MM.1S (cell line): ENCODE data around the gene CUEDC2.
A peak's percentile ranks its signal among the peaks of the same experiment; 100 is the strongest.

Experiments used
- DNase-seq: peaks from one replicate; pipeline ENCODE4 v3.0.0-alpha.2; 2015
- H2AFZ ChIP-seq: fragments of 300-600 bp; sonication (generic); 2 replicates; pipeline ENCODE4 v1.6.0; 2016; ENCODE audit warnings: antibody characterized with exemption, low read length
- H3F3A ChIP-seq: fragments of 300-600 bp; sonication (generic); 2 replicates; pipeline ENCODE4 v1.6.1; 2016; ENCODE audit warnings: mild to moderate bottlenecking, antibody characterized with exemption, low read length, moderate library complexity, mixed read lengths; ENCODE audit not compliant: insufficient read depth
- H3K27ac ChIP-seq: fragments of 300-600 bp; sonication (generic); 2 replicates; pipeline ENCODE4 v1.5.1; 2016; ENCODE audit warnings: mild to moderate bottlenecking, low read length
- H3K27me3 ChIP-seq: fragments of 300-600 bp; sonication (generic); replicated peaks from 2 replicates; pipeline ENCODE4 v1.6.0; 2016; ENCODE audit warnings: low read length; ENCODE audit not compliant: insufficient read depth
- H3K36me3 ChIP-seq: fragments of 300-600 bp; sonication (generic); replicated peaks from 2 replicates; pipeline ENCODE4 v1.6.1; 2016; ENCODE audit warnings: mild to moderate bottlenecking, low read length, mixed read lengths; ENCODE audit not compliant: insufficient read depth
- H3K4me1 ChIP-seq: fragments of 300-600 bp; sonication (generic); 2 replicates; pipeline ENCODE4 v1.6.1; 2016; ENCODE audit warnings: low read length, mixed read lengths
- H3K4me2 ChIP-seq: fragments of 300-600 bp; sonication (generic); 2 replicates; pipeline ENCODE4 v1.6.0; 2016; ENCODE audit warnings: low read depth, low read length
- H3K4me3 ChIP-seq: fragments of 300-600 bp; sonication (generic); 2 replicates; pipeline ENCODE4 v1.5.1; 2016; ENCODE audit warnings: low read length, mixed read lengths
- H3K79me2 ChIP-seq: fragments of 300-600 bp; sonication (generic); 2 replicates; pipeline ENCODE4 v1.6.1; 2016; ENCODE audit warnings: mixed run types, low read length, mixed read lengths
- H3K9ac ChIP-seq: fragments of 300-600 bp; sonication (generic); 2 replicates; pipeline ENCODE4 v1.6.1; 2016; ENCODE audit warnings: low read length, mixed read lengths
- H3K9me2 ChIP-seq: fragments of 300-600 bp; sonication (generic); replicated peaks from 2 replicates; pipeline ENCODE4 v1.6.1; 2016; ENCODE audit warnings: mild to moderate bottlenecking, low read length, mixed read lengths; ENCODE audit not compliant: insufficient read depth
- H3K9me3 ChIP-seq: fragments of 300-600 bp; sonication (generic); replicated peaks from 2 replicates; pipeline ENCODE4 v1.6.1; 2016; ENCODE audit warnings: mild to moderate bottlenecking, low read length, mixed read lengths; ENCODE audit not compliant: insufficient read depth
- H4K20me1 ChIP-seq: fragments of 300-600 bp; sonication (generic); 2 replicates; pipeline ENCODE4 v1.6.1; 2016; ENCODE audit warnings: mild to moderate bottlenecking, low read length, moderate library complexity, mixed read lengths; ENCODE audit not compliant: insufficient read depth
- EZH2 ChIP-seq: fragments of 300-600 bp; sonication (generic); optimal IDR thresholded peaks from 2 replicates; pipeline ENCODE3; 2017; ENCODE audit warnings: low read depth, mild to moderate bottlenecking, antibody characterized with exemption, low read length, mixed read lengths
- EZH2phosphoT487 ChIP-seq: fragments of 300-600 bp; sonication (generic); IDR thresholded peaks from 2 replicates; pipeline ENCODE4 v1.6.1; 2018; ENCODE audit warnings: antibody characterized with exemption, low read length
- TF ChIP-seq, protein P1 (sequence below): fragments of 300-600 bp; sonication (generic); IDR thresholded peaks from 2 replicates; pipeline ENCODE4 v1.5.1; 2016; ENCODE audit warnings: antibody characterized with exemption, low read length, mixed read lengths

Gene CUEDC2

DNA sequence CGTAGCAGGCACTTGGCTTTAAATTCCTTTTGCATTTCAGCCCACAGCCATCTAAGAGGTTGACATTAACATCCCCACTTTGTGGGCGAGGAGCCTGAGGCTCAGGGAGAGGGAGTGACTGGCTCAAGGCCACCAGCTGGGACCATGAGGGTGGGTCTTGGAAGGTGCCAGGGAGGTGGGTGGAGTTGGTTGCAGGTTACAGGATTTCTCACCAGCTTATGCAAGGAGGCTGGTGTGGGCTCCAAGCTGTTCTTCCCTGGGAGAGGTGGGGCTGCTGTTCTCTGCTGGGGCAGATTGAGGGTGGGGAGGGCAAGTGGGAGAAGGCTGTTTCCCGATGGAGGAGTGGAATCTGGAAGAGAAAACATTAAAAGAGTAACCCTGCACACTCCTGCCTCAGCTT is 33.1 kb upstream of the CUEDC2 start:
- Histone ChIP-seq H4K20me1 (no peaks in the 10 kb centered on the region), H3K36me3 (no peaks in the 10 kb centered on the region), H3K4me2 (no peak overlapping the region), H3K9me2 (no peaks in the 10 kb centered on the region), H3K4me1 (peaks cover 11% of the 10 kb centered on the region), H3F3A (no peaks in the 10 kb centered on the region), H3K4me3 (no peak overlapping the region), H3K27ac (no peak overlapping the region), H2AFZ (no peak overlapping the region), H3K9me3 (no peaks in the 10 kb centered on the region), H3K9ac (no peak overlapping the region), H3K79me2 (no peaks in the 10 kb centered on the region), H3K27me3 (no peaks in the 10 kb centered on the region)
- no peak for TF ChIP-seq EZH2
- no peak for TF ChIP-seq EZH2phosphoT487
- TF ChIP-seq, protein P1, sequence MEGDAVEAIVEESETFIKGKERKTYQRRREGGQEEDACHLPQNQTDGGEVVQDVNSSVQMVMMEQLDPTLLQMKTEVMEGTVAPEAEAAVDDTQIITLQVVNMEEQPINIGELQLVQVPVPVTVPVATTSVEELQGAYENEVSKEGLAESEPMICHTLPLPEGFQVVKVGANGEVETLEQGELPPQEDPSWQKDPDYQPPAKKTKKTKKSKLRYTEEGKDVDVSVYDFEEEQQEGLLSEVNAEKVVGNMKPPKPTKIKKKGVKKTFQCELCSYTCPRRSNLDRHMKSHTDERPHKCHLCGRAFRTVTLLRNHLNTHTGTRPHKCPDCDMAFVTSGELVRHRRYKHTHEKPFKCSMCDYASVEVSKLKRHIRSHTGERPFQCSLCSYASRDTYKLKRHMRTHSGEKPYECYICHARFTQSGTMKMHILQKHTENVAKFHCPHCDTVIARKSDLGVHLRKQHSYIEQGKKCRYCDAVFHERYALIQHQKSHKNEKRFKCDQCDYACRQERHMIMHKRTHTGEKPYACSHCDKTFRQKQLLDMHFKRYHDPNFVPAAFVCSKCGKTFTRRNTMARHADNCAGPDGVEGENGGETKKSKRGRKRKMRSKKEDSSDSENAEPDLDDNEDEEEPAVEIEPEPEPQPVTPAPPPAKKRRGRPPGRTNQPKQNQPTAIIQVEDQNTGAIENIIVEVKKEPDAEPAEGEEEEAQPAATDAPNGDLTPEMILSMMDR, result no peak
- DNase-seq, result no peak

GRCh38 chr10:102463983-102464382 is 31.6 kb upstream of the CUEDC2 start:
- Histone ChIP-seq H4K20me1 (no peaks in the 10 kb centered on the region), H3F3A (no peaks in the 10 kb centered on the region), H3K27ac (no peak overlapping the region), H3K9me3 (no peaks in the 10 kb centered on the region), H3K4me1 (peaks cover 14% of the 10 kb centered on the region), H3K27me3 (no peaks in the 10 kb centered on the region), H3K36me3 (no peaks in the 10 kb centered on the region), H3K9ac (no peak overlapping the region), H2AFZ (no peak overlapping the region), H3K4me2 (no peak overlapping the region), H3K9me2 (no peaks in the 10 kb centered on the region), H3K79me2 (no peaks in the 10 kb centered on the region), H3K4me3 (no peak overlapping the region)
- no peak for TF ChIP-seq EZH2phosphoT487
- no peak for TF ChIP-seq EZH2
- TF ChIP-seq, protein P1, result no peak
- no peak for DNase-seq

GRCh38 chr10:102462512-102463054 is 30.2 kb upstream of the CUEDC2 start:
- Histone ChIP-seq H3K4me2 (peak overlapping the region; percentile 38; the same call in 1 of the 2 replicates), H3K79me2 (no peaks in the 10 kb centered on the region), H2AFZ (no peak overlapping the region), H3K9ac (no peak overlapping the region), H3F3A (no peaks in the 10 kb centered on the region), H3K4me1 (peaks cover 14% of the 10 kb centered on the region), H3K9me2 (no peaks in the 10 kb centered on the region), H3K27me3 (no peaks in the 10 kb centered on the region), H3K9me3 (no peaks in the 10 kb centered on the region), H4K20me1 (no peaks in the 10 kb centered on the region), H3K36me3 (no peaks in the 10 kb centered on the region), H3K27ac (no peak overlapping the region), H3K4me3 (no peak overlapping the region)
- TF ChIP-seq, protein P1, result no peak
- no peak for TF ChIP-seq EZH2phosphoT487
- TF ChIP-seq EZH2, result no peak
- no peak for DNase-seq
